ENCODE measurements around the gene RNF138. TPM values are rescaled to one million over a fixed set of nuclear protein-coding genes. Genes with fewer than 3 reads are reported as not detected.

Gene RNF138
- total and polyA plus RNA-seq, 3 donors from 2014 or later, result 121 to 295 (median 190) TPM

DNA sequence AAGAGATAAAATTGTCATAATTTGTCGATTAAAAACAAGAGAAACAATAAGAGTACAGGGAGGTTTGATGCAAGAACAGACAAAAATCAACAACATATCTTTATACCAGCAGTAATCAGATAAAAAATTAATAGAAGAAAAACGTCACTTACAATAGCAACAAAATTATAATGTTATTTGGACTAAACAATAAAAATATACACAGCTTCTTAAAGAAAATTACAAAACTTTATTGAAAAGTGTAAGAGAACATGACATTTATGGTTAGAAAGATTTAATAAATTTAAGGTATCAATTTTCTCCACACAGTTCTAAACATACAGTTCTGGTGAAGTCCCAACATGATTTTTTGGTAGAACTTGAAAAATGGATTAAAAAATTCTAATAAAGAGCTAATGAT is 12.8 kb downstream of the RNF138 start:
- no peak for TF ChIP-seq POLR2A (IDR thresholded peaks at IDR 0.05)
- TF ChIP-seq, protein P1, sequence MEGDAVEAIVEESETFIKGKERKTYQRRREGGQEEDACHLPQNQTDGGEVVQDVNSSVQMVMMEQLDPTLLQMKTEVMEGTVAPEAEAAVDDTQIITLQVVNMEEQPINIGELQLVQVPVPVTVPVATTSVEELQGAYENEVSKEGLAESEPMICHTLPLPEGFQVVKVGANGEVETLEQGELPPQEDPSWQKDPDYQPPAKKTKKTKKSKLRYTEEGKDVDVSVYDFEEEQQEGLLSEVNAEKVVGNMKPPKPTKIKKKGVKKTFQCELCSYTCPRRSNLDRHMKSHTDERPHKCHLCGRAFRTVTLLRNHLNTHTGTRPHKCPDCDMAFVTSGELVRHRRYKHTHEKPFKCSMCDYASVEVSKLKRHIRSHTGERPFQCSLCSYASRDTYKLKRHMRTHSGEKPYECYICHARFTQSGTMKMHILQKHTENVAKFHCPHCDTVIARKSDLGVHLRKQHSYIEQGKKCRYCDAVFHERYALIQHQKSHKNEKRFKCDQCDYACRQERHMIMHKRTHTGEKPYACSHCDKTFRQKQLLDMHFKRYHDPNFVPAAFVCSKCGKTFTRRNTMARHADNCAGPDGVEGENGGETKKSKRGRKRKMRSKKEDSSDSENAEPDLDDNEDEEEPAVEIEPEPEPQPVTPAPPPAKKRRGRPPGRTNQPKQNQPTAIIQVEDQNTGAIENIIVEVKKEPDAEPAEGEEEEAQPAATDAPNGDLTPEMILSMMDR (IDR thresholded peaks at IDR 0.05), result no peak
- WGBS, 2 donors, result 60 to 67% methylated on average over 2 of the region's 2 CpGs
- H3K9me3 ChIP-seq, result no peaks in the 10 kb centered on the region
- no peaks in the 10 kb centered on the region for H3K36me3 ChIP-seq (ENCODE audit: low read depth, missing control alignments)
- H3K27me3 ChIP-seq, result no peaks in the 10 kb centered on the region
- intact Hi-C loops (cut with DNase I; ENCODE audit: low total_unique reads), result no loop called here
- H3K27ac ChIP-seq, result no peak overlapping the region
- no peak for DNase-seq
- H3K4me3 ChIP-seq, result no peak overlapping the region
- no peaks in the 10 kb centered on the region for H3K4me1 ChIP-seq

DNA sequence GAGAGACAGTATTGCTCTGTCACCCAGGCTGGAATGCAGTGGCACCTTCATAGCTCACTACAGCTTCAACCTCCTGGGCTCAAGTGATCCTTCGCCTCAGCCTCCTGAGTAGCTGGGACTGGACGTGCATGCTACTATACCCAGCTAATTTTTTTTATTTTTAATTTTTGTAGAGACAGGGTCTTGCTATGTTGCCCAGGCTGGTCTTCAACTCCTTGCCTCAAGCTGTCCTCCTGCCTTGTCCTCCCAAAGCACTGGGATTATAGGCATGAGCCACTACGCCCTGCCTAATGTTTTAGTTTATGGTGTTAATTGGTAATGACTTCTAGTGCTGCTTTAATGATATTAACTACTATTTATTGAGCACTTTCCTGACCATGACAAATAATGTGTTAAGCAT is 18.3 kb downstream of the RNF138 start:
- no peak for TF ChIP-seq POLR2A (IDR thresholded peaks at IDR 0.05)
- TF ChIP-seq, protein P1 (IDR thresholded peaks at IDR 0.05), result no peak
- intact Hi-C loops (cut with DNase I; ENCODE audit: low total_unique reads), result no loop called here
- no peaks in the 10 kb centered on the region for H3K27me3 ChIP-seq
- 94 to 99% methylated on average over 3 of the region's 3 CpGs for WGBS, 2 donors
- no peaks in the 10 kb centered on the region for H3K36me3 ChIP-seq (ENCODE audit: low read depth, missing control alignments)
- H3K27ac ChIP-seq, result no peak overlapping the region
- no peak for DNase-seq
- no peaks in the 10 kb centered on the region for H3K9me3 ChIP-seq
- H3K4me3 ChIP-seq, result no peak overlapping the region
- no peaks in the 10 kb centered on the region for H3K4me1 ChIP-seq

DNA sequence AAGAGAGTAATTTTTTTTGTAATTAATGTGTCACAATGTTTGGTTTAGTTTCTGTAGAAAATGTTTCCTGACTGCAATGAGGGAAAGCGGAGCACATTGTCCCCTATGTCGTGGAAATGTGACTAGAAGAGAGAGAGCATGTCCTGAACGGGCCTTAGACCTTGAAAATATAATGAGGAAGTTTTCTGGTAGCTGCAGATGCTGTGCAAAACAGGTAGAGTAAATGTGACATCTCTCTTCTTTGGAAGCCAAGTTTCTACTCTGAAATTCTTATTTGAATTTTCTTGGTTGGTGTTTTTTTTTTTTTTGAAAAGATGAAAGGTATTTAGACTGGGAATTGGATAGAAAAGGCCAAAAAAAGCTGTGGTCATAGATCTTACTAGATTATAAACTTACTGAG is 20.0 kb downstream of the RNF138 start:
- no peak for DNase-seq
- H3K27me3 ChIP-seq, result no peaks in the 10 kb centered on the region
- H3K36me3 ChIP-seq (ENCODE audit: low read depth, missing control alignments), result no peaks in the 10 kb centered on the region
- H3K27ac ChIP-seq, result no peak overlapping the region
- intact Hi-C loops (cut with DNase I; ENCODE audit: low total_unique reads), result no loop called here
- WGBS, 2 donors, result 59 to 71% methylated on average over 3 of the region's 3 CpGs
- H3K4me1 ChIP-seq, result no peaks in the 10 kb centered on the region
- no peak overlapping the region for H3K4me3 ChIP-seq
- H3K9me3 ChIP-seq, result no peaks in the 10 kb centered on the region
- TF ChIP-seq, protein P1 (IDR thresholded peaks at IDR 0.05), result no peak
- TF ChIP-seq POLR2A (IDR thresholded peaks at IDR 0.05), result no peak

DNA sequence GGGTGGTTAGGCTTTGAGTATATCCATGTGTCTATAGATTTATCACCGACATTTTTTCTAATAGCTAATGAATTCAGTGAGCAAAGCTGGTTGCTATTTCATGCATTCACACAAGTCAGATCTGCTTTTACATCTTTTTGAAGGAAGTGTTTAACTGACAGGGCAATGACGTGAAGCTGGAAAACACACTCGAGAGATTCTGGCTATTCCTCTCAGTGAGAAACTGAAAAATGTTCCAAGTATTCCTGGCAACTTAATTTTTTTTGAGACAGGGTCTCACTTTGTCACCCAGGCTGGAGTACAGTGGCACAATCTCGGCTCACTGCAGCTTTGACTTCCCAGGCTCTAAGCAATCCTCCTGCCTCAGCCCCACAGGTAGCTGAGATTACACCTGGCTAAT is 21.2 kb downstream of the RNF138 start:
- intact Hi-C loops (cut with DNase I; ENCODE audit: low total_unique reads), result no loop called here
- no peak overlapping the region for H3K4me3 ChIP-seq
- H3K4me1 ChIP-seq, result no peaks in the 10 kb centered on the region
- H3K36me3 ChIP-seq (ENCODE audit: low read depth, missing control alignments), result no peaks in the 10 kb centered on the region
- H3K9me3 ChIP-seq, result no peaks in the 10 kb centered on the region
- H3K27ac ChIP-seq, result no peak overlapping the region
- TF ChIP-seq, protein P1 (IDR thresholded peaks at IDR 0.05), result no peak
- TF ChIP-seq POLR2A (IDR thresholded peaks at IDR 0.05), result no peak
- 91 to 95% methylated on average over 4 of the region's 4 CpGs for WGBS, 2 donors
- DNase-seq, result no peak
- H3K27me3 ChIP-seq, result no peaks in the 10 kb centered on the region

DNA sequence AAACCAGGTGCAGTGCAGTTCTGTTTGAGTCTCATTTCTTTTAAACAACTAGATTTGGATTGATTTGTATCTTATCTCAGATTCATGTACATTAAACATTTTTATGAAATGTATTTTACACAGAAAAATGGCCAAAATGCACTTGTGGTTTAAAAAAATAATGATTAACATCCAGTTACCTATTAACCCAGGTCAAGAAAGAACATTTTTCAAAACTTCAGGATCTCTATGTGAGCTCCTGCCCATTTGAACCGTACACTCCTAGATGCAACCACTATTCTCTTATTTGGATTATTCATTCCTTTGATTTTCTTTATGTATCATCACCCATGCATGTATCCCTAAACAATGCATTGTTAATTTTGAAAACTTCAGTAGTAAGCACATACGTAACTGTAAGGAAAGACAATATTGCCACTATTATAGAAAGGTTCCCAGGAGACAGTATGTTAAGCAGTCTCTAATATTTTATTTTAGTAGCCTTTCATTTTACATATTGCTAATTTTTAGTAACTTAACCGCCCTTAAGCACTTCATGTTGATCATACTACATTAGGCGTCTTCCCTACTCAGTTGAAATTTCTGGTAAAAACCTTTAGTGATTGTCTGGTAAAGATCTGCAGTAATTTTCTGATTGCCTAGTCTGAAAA is 22.7 kb downstream of the RNF138 start:
- H3K4me1 ChIP-seq, result no peaks in the 10 kb centered on the region
- TF ChIP-seq POLR2A (IDR thresholded peaks at IDR 0.05), result no peak
- TF ChIP-seq, protein P1 (IDR thresholded peaks at IDR 0.05), result no peak
- no peak overlapping the region for H3K27ac ChIP-seq
- H3K9me3 ChIP-seq, result no peaks in the 10 kb centered on the region
- no peak for DNase-seq
- intact Hi-C loops (cut with DNase I; ENCODE audit: low total_unique reads), result no loop called here
- H3K36me3 ChIP-seq (ENCODE audit: low read depth, missing control alignments), result no peaks in the 10 kb centered on the region
- WGBS, 2 donors, result 96 to 99% methylated on average over 4 of the region's 4 CpGs
- no peak overlapping the region for H3K4me3 ChIP-seq
- no peaks in the 10 kb centered on the region for H3K27me3 ChIP-seq
